ENCODE measurements around the gene NBEA. TPM values are rescaled to one million over a fixed set of nuclear protein-coding genes. Genes with fewer than 3 reads are reported as not detected.

Gene NBEA, protein sequence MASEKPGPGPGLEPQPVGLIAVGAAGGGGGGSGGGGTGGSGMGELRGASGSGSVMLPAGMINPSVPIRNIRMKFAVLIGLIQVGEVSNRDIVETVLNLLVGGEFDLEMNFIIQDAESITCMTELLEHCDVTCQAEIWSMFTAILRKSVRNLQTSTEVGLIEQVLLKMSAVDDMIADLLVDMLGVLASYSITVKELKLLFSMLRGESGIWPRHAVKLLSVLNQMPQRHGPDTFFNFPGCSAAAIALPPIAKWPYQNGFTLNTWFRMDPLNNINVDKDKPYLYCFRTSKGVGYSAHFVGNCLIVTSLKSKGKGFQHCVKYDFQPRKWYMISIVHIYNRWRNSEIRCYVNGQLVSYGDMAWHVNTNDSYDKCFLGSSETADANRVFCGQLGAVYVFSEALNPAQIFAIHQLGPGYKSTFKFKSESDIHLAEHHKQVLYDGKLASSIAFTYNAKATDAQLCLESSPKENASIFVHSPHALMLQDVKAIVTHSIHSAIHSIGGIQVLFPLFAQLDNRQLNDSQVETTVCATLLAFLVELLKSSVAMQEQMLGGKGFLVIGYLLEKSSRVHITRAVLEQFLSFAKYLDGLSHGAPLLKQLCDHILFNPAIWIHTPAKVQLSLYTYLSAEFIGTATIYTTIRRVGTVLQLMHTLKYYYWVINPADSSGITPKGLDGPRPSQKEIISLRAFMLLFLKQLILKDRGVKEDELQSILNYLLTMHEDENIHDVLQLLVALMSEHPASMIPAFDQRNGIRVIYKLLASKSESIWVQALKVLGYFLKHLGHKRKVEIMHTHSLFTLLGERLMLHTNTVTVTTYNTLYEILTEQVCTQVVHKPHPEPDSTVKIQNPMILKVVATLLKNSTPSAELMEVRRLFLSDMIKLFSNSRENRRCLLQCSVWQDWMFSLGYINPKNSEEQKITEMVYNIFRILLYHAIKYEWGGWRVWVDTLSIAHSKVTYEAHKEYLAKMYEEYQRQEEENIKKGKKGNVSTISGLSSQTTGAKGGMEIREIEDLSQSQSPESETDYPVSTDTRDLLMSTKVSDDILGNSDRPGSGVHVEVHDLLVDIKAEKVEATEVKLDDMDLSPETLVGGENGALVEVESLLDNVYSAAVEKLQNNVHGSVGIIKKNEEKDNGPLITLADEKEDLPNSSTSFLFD (N-terminal part only)
- total RNA-seq, result 1.8 and 1.9 TPM in 2 replicates

DNA sequence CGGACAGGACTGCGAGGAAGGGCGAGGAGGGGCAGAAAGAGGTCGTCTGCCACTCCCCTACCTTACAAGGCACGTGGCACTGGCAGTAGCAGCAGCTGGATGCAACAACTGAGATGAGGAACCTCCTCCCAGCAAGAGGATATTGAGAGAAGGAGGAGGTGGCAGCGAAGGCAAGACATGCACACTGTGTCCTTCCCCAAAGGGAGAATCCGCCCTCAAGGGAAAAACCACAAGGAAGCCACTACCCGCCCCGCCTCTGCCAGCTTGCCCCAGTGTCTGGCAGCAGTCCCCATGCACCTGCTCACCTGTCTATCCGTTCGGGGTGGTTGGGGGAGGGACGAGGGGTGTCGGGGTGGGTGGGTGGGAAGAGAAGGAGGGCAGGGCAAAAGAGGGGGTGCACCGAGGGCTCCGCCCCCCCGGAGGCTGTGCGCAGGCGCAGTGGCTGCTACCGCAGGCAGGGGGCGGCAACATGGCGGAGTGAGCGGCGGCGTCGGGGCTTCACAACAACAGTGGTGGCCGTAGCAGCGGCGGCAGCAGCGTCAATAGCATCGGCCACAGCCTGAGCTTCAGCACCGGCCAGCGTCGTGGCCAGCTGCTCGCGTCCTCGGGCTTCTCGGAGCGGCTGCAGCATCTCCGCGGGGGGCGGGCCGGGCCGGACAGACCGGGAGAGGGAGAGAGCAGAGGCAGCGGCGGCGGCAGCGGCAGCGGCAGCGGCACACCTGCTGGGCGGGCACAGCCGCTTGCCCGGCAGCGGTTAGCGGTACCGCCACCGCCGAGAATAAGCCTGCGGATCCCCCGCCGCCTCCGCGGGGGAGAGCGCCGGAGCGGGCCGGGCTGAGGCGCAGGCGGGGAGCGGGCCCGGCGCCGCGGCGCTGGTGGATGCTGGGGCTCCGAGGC, at the start of gene NBEA:
Gene NBEA, plus strand, starts transcription at position 436 of the 897 bp plus-strand sequence. CDS start 551 bp downstream, outside the sequence.

DNA sequence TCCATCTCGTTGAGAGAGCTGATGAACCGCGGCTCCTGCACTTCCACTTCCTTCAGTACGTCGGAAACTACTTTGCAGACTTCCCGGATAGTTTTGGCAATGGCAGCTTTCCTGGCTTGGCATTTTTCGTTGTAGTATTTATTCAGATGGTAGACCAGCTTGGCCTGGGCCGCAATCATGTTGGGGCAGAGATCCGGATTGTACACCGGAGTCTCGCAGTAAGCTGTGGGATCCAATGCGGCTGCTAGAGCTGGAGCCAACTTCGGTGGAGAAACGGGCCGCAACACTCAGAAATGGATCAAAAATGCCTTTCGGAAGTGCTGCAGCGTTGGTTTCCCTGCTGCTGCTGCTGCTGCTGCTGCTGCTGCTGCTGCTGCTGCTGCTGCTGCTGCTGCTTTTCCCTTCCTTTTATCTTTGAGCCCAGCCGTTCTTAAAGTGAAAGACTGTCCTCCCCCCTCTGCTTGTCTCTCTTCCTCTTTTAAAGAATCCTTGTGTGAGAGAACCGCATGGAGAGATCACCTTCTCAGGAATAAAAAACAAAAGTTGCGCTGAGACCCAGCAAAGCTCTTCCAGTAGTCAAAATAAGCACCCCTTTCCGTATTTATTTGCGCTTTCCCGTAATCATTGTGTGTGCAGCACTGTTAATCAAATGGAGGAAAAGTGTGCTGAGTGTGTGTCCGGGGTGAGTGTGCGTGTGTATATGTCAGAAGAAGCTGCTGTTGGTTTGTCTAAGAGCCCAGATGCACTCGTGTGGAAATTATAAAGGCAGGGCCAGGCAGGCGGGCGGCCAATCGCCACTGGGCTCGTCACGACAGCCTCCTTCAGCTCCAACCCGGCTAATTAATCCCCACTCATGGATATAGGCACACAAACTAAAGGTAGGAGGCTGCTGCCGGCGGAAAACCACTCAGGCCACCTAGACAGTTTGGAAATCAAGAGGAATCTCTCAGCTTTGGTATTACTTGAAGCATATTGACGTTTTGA, 534.2 kb downstream of the NBEA start, which contains the start of gene MAB21L1:
Gene MAB21L1, minus strand, starts transcription at position 730 of the 984 bp plus-strand sequence. Its CDS starts 551 bp downstream, at position 179.

